Hepatocyte (in vitro differentiated cells): ENCODE measurements around the gene SRRM4.

ENCODE experiments used
- CTCF ChIP-seq: fragments of 200-600 bp; sonication (generic); IDR thresholded peaks from 2 replicates; pipeline ENCODE4 v1.5.1; 2016; ENCODE audit warnings: antibody characterized with exemption, mild to moderate bottlenecking; ENCODE audit not compliant: poor library complexity
- EZH2 ChIP-seq: fragments of 200-600 bp; sonication (generic); IDR thresholded peaks from 2 replicates; pipeline ENCODE4 v1.6.1; 2016; ENCODE audit warnings: antibody characterized with exemption, mild to moderate bottlenecking, borderline replicate concordance
- EZH2phosphoT487 ChIP-seq: fragments of 200-600 bp; sonication (generic); IDR thresholded peaks from one replicate; pipeline ENCODE4 v1.6.1; 2018; ENCODE audit warnings: antibody characterized with exemption, mild to moderate bottlenecking, low read depth, moderate library complexity; ENCODE audit not compliant: unreplicated experiment, severe bottlenecking

GRCh38 chr12:119025786-119026185, 44.4 kb downstream of the SRRM4 start:
- TF ChIP-seq CTCF (no peak), EZH2phosphoT487 (no peak), EZH2 (no peak)
